Measurements from ENCODE around the gene ATM.
"Not testable (repeated sequence)": the region's sequence is repeated elsewhere in the genome, so short reads cannot be mapped to it uniquely, and the experiment has no call there.

ATM gene

GRCh38 chr11:108220721-108221336, 2.0 kb upstream of the ATM start:
- DNase-seq, result no peak

- no peak for DNase-seq
Measured at GRCh38 chr11:108221371-108221770, 1.5 kb upstream of the ATM start.

- peak in 1 of 56 donors; percentile 27 for DNase-seq
Measured at GRCh38 chr11:108221911-108222573, 825 bp upstream of the ATM start.

- peak in 3 of 56 donors; percentile 55 to 73 (median 56) for DNase-seq
Measured at GRCh38 chr11:108223348-108224149, 682 bp downstream of the ATM start.

- no peak for DNase-seq
Measured at GRCh38 chr11:108224366-108224765, 1.5 kb downstream of the ATM start.

GRCh38 chr11:108224911-108225786, 2.3 kb downstream of the ATM start:
- no peak for DNase-seq

GRCh38 chr11:108226036-108226435, 3.2 kb downstream of the ATM start:
- no peak for DNase-seq

GRCh38 chr11:108228251-108228650, 5.4 kb downstream of the ATM start:
- DNase-seq, result no peak

GRCh38 chr11:108233277-108233945, 10.5 kb downstream of the ATM start:
- no peak for DNase-seq

- DNase-seq, result no peak
Measured at GRCh38 chr11:108235192-108235591, 12.3 kb downstream of the ATM start.

- no peak for DNase-seq
Measured at GRCh38 chr11:108235633-108236032, 12.8 kb downstream of the ATM start.

GRCh38 chr11:108237058-108237481, 14.2 kb downstream of the ATM start:
- no peak for DNase-seq

GRCh38 chr11:108239076-108239475, 16.2 kb downstream of the ATM start:
- no peak for DNase-seq

- no peak for DNase-seq
Measured at GRCh38 chr11:108241330-108242037, 18.6 kb downstream of the ATM start.

GRCh38 chr11:108242422-108242821, 19.6 kb downstream of the ATM start:
- no peak for DNase-seq

GRCh38 chr11:108246308-108246707, 23.4 kb downstream of the ATM start:
- DNase-seq, result no peak

GRCh38 chr11:108246885-108247284, 24.0 kb downstream of the ATM start:
- DNase-seq, result no peak

GRCh38 chr11:108253176-108253575, 30.3 kb downstream of the ATM start:
- no peak for DNase-seq

- DNase-seq, result no peak
Measured at GRCh38 chr11:108269583-108269982, 46.7 kb downstream of the ATM start.

- DNase-seq, result not testable (repeated sequence)
Measured at GRCh38 chr11:108276985-108277616, 54.2 kb downstream of the ATM start.

All from amygdala (tissue), 56 donors.